Ramos (cell line): ENCODE data around the gene NGEF.
"Not testable (repeated sequence)": the region's sequence is repeated elsewhere in the genome, so short reads cannot be mapped to it uniquely, and the experiment has no call there.

Experiments
- in situ Hi-C: fragments of 300-500 bp; cut with MboI; formaldehyde crosslinking; loops from one replicate; pipeline ENCODE4 v1.14.3; 2022; ENCODE audit warnings: low sequenced_read_pairs; ENCODE audit not compliant: unreplicated experiment

NGEF gene

GRCh38 chr2:233023761-233024410 lies 10.8 kb upstream of the NGEF start:
- in situ Hi-C loops, result no loop called here

GRCh38 chr2:233023007-233023760 lies 10.1 kb upstream of the NGEF start:
- in situ Hi-C loops, result no loop called here

GRCh38 chr2:233022561-233022960 lies 9.5 kb upstream of the NGEF start:
- in situ Hi-C loops, result no loop called here

GRCh38 chr2:233021771-233022170 lies 8.7 kb upstream of the NGEF start:
- in situ Hi-C loops, result no loop called here

- in situ Hi-C loops, result no loop called here
Measured at GRCh38 chr2:233020454-233020853, 7.4 kb upstream of the NGEF start.

GRCh38 chr2:233019610-233020009 lies 6.6 kb upstream of the NGEF start:
- in situ Hi-C loops, result not testable (repeated sequence)

GRCh38 chr2:233017947-233018346 lies 4.9 kb upstream of the NGEF start:
- in situ Hi-C loops, result no loop called here

- in situ Hi-C loops, result no loop called here
Measured at GRCh38 chr2:233015019-233015645, 2.1 kb upstream of the NGEF start.

GRCh38 chr2:233013650-233014049 lies 594 bp upstream of the NGEF start:
- in situ Hi-C loops, result no loop called here

- in situ Hi-C loops, result no loop called here
Measured at GRCh38 chr2:233012301-233012971, 620 bp downstream of the NGEF start.

- in situ Hi-C loops, result no loop called here
Measured at GRCh38 chr2:233011702-233012131, 1.3 kb downstream of the NGEF start.

GRCh38 chr2:233011268-233011650 lies 1.8 kb downstream of the NGEF start:
- in situ Hi-C loops, result no loop called here

GRCh38 chr2:233010569-233011267 lies 2.3 kb downstream of the NGEF start:
- in situ Hi-C loops, result no loop called here

GRCh38 chr2:233009661-233010060 lies 3.4 kb downstream of the NGEF start:
- in situ Hi-C loops, result no loop called here

- in situ Hi-C loops, result no loop called here
Measured at GRCh38 chr2:233007739-233008138, 5.3 kb downstream of the NGEF start.

GRCh38 chr2:233007270-233007669 lies 5.8 kb downstream of the NGEF start:
- in situ Hi-C loops, result no loop called here

GRCh38 chr2:233006648-233007047 lies 6.4 kb downstream of the NGEF start:
- in situ Hi-C loops, result no loop called here

GRCh38 chr2:233005096-233005495 lies 8.0 kb downstream of the NGEF start:
- in situ Hi-C loops, result no loop called here

- in situ Hi-C loops, result no loop called here
Measured at GRCh38 chr2:233003658-233004555, 9.1 kb downstream of the NGEF start.
